K562 (cell line): ENCODE data around the gene R3HDM2.

Experiments used
- CREB1 ChIP-seq, 2 experiments: sonication (generic) in 1 of 2; formaldehyde crosslinking in 1 of 2; IDR thresholded peaks; 2 replicates each; pipeline versions ENCODE4 v1.6.1 to v1.8.0; 2012 to 2022; ENCODE audit warnings: inconsistent platforms in 1 of 2, mild to moderate bottlenecking in 1 of 2, missing genetic modification reagents in 1 of 2, moderate library complexity in 1 of 2
- DDX20 ChIP-seq: fragments of 450-650 bp; IDR thresholded peaks from 2 replicates; pipeline ENCODE4 v1.6.1; 2016; ENCODE audit warnings: missing genetic modification characterization, low read depth, mild to moderate bottlenecking, missing compliant biosample characterization, moderate library complexity
- GABPA ChIP-seq: fragments of 200-800 bp; sonication (Bioruptor generic); conservative IDR thresholded peaks from 2 replicates; pipeline ENCODE4 v1.6.1; 2016; ENCODE audit warnings: low read depth, missing genetic modification characterization, missing compliant biosample characterization
- MXI1 ChIP-seq: IDR thresholded peaks from 2 replicates; pipeline ENCODE4 v1.6.1; 2011; ENCODE audit warnings: low read depth, mild to moderate bottlenecking, improper control_type of control experiment, low read length
- YY1 ChIP-seq, 3 experiments: IDR thresholded peaks; 2 replicates each; pipeline ENCODE4 v1.6.1; 2011; ENCODE audit warnings: low read length in 2 of 3, mild to moderate bottlenecking in 2 of 3, moderate library complexity in 2 of 3, borderline replicate concordance in 1 of 3, control low read depth in 1 of 3, low read depth in 1 of 3; ENCODE audit not compliant: insufficient read depth in 3 of 3, insufficient replicate concordance in 2 of 3, control insufficient read depth in 1 of 3, insufficient read length in 1 of 3; ENCODE audit errors: extremely low read depth in 1 of 3

- TF ChIP-seq YY1 (IDR thresholded peaks at IDR 0.05; ENCODE audit: borderline replicate concordance in 1 of 3, control insufficient read depth in 1 of 3, extremely low read depth in 1 of 3, insufficient read depth in 3 of 3, insufficient read length in 1 of 3, insufficient replicate concordance in 2 of 3, low read depth in 1 of 3, low read length in 2 of 3): no peak
- TF ChIP-seq GABPA (tag): no peak
- no peak for TF ChIP-seq DDX20
- no peak for TF ChIP-seq CREB1 (IDR thresholded peaks at IDR 0.05)
- TF ChIP-seq CREB1 (CRISPR knock-in tag; IDR thresholded peaks at IDR 0.05): no peak
- TF ChIP-seq MXI1: no peak
Observed at GRCh38 chr12:57207731-57208630, 222.9 kb downstream of the R3HDM2 start.
